Thoracic aorta (tissue), 2 donors: Measurements from ENCODE around the gene TRPC4AP. TPM values are rescaled to one million over a fixed set of nuclear protein-coding genes. Genes with fewer than 3 reads are reported as not detected.

Experiments used
- ATAC-seq: fragments of 150-250 bp; one replicate; pipeline ENCODE4 v1.8.0; 2017; ENCODE audit warnings: low read depth; ENCODE audit not compliant: insufficient number of reproducible peaks, low FRiP score
- DNase-seq: peaks from one replicate; pipeline ENCODE4 v3.0.0-alpha.2; 2020; ENCODE audit warnings: low spot score
- H3K27ac ChIP-seq, 2 donors: fragments of 200-600 bp; sonication (generic); 1 replicate in 1 of 2; 2 replicates in 1 of 2; pipeline ENCODE4 v1.5.1; 2016; ENCODE audit warnings: mild to moderate bottlenecking in 2 of 2, moderate library complexity in 2 of 2
- H3K27me3 ChIP-seq: fragments of 200-600 bp; sonication (generic); replicated peaks from 2 replicates; pipeline ENCODE4 v1.6.0; 2016; ENCODE audit warnings: mild to moderate bottlenecking; ENCODE audit not compliant: insufficient read depth
- H3K36me3 ChIP-seq: fragments of 200-600 bp; sonication (generic); one replicate; pipeline ENCODE4 v1.5.1; 2016
- H3K4me1 ChIP-seq, 2 donors: fragments of 200-600 bp; sonication (generic); 1 replicate in 1 of 2; 2 replicates in 1 of 2; pipeline versions ENCODE4 v1.5.1 to v1.6.0; 2016; ENCODE audit warnings: low read depth in 2 of 2, mild to moderate bottlenecking in 1 of 2; ENCODE audit not compliant: control insufficient read depth in 1 of 2
- H3K4me3 ChIP-seq: fragments of 200-600 bp; sonication (generic); 2 replicates; pipeline ENCODE4 v1.5.1; 2016; ENCODE audit warnings: mild to moderate bottlenecking
- H3K9me3 ChIP-seq: fragments of 200-600 bp; sonication (generic); 2 replicates; pipeline ENCODE4 v1.5.1; 2016
- total RNA-seq, 2 donors: library from RNA; depleted of rRNA; stranded (reverse); fragments of >200 nt; gene quantifications; one replicate each; pipeline versions ENCODE4 v1.1.0 to v1.2.3, GENCODE V29; 2016
- TF ChIP-seq, protein P1 (sequence below): fragments of 200-600 bp; sonication (generic); IDR thresholded peaks from one replicate; pipeline ENCODE4 v1.5.1; 2019; ENCODE audit warnings: antibody characterized with exemption

The TRPC4AP gene
- total RNA-seq, 2 donors from 2014 or later: 65.8 to 73.6 TPM

DNA sequence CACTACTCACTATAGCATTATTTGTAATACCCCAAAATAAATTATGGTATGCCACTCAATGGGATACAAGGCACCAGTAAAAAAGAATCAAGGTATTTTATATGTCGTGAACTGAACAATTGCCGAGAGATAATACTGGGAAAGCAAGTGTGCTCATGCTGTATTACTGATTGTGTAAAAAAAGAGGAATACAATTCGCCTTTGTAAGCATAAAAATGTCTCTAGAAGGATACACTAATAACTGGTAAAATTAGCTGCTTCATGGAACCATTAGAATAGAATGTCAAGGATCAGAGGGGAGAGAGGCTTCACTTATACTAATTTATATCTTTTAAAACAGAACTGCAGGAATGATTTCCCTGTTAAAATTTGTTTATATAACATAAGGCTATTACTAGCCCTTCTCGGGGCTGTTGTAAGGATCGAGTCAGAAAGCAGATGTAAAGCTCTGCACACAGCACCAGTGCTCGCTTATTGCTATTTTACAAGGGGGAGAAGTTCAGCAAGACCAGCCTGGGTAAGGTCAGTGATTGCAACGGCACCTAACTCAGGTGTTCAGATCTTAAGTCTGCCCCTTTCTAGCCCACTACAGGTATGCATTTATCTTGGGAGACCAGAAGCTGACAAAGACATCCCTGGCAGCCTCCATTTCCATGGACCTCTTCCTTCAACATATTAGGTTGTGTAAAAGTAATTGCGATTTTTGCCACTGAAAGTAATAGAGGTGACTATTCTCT is 75.3 kb downstream of the TRPC4AP start:
- DNase-seq: no peak
- peaks cover 37% of the 10 kb centered on the region for H3K36me3 ChIP-seq
- no peaks in the 10 kb centered on the region for H3K27me3 ChIP-seq
- no peak overlapping the region for H3K4me3 ChIP-seq
- ATAC-seq: no peak
- peak overlapping the region in 1 of 2 donors; percentile 46 for H3K27ac ChIP-seq
- TF ChIP-seq, protein P1, sequence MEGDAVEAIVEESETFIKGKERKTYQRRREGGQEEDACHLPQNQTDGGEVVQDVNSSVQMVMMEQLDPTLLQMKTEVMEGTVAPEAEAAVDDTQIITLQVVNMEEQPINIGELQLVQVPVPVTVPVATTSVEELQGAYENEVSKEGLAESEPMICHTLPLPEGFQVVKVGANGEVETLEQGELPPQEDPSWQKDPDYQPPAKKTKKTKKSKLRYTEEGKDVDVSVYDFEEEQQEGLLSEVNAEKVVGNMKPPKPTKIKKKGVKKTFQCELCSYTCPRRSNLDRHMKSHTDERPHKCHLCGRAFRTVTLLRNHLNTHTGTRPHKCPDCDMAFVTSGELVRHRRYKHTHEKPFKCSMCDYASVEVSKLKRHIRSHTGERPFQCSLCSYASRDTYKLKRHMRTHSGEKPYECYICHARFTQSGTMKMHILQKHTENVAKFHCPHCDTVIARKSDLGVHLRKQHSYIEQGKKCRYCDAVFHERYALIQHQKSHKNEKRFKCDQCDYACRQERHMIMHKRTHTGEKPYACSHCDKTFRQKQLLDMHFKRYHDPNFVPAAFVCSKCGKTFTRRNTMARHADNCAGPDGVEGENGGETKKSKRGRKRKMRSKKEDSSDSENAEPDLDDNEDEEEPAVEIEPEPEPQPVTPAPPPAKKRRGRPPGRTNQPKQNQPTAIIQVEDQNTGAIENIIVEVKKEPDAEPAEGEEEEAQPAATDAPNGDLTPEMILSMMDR: no peak
- peaks cover 8 to 14% of the 10 kb centered on the region in 2 donors for H3K4me1 ChIP-seq
- H3K9me3 ChIP-seq: no peaks in the 10 kb centered on the region

DNA sequence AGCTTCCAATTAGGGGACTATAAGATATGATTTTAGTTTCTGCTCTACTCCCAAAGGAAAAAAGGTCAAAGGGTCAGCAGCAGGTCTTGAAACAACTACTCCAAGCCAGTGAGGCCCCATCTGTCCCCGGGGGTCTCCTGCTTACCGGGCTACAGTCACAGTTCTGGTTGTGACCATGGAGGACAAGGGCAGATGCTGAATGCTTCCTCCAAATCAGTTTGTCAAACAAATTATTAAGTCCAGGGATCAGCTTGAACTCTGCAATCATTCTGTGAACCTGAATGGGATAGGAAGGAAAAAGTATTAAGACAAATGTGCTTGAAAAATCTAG is 76.8 kb downstream of the TRPC4AP start:
- TF ChIP-seq, protein P1: no peak
- Histone ChIP-seq H3K36me3 (peaks cover 35% of the 10 kb centered on the region), H3K9me3 (no peaks in the 10 kb centered on the region), H3K4me1 (peaks cover 8 to 14% of the 10 kb centered on the region in 2 donors), H3K4me3 (no peak overlapping the region), H3K27me3 (no peaks in the 10 kb centered on the region), H3K27ac (no peak overlapping the region)
- ATAC-seq: no peak
- DNase-seq: no peak

DNA sequence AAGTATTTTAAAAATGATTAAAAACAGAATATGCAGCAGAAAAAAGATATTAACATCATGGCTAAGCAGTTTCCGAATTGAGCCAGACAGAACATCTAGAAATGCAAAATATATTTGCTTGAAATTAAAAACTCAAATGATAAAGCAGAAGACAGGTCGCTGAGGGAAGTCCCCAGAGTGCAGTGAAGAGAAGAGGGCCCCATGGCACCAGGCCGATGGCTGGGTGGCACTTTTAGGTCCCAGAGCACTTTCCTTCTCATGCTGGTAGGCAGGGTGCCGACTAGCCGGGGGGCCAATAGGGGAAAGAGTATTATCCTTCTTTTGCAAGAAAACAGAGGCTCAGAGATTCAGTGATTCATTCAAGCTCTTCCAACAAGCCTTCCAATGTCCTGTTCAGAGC is 78.1 kb downstream of the TRPC4AP start:
- TF ChIP-seq, protein P1: no peak
- peaks cover 38% of the 10 kb centered on the region for H3K36me3 ChIP-seq

DNA sequence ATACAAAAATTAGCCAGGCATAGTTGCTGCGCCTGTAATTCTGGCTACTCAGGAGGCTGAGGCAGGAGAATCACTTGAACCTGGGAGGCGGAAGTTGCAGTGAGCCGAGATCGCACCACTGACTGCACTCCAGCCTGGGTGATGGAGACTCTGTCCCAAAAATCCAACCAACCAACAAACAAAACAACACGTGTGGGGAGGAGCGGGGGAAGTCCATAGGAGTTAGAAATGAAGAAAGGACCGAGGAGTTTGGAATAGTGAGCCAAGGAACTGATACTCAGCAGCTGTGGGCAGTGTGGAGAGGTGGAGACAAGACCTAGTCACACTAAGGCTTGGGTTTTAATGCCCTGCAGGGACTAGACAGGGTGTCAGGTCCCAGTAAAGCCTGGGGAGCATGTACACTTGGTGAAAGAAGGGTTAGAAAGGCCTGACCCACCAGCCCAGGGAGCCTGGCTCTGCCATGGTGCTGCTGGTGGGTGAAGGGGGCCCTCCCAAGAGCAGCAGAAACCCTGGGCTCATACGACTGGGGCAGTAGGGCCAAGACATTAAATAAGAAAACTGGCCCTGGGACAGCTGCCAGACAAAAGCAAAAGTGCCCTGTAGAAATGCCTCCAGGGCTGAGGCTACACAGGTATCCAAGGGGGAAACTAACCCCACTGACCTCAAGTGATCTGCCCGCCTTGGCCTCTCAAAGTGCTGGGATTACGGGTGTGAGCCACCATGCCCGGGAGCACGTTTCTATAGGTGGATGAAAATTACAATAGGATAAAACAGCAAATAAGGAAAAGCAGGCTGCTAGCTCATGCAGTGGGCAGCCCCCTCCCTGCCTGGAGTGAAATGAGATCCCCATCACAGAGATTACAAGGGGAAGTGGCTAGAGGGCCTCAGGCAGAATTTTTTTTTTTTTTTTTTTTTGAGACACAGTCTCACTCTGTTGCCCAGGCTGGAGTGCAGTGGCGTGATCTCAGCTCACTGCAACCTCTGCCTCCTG is 78.9 kb downstream of the TRPC4AP start:
- TF ChIP-seq, protein P1: no peak
- H3K36me3 ChIP-seq: peaks cover 43% of the 10 kb centered on the region
- no peaks in the 10 kb centered on the region for H3K27me3 ChIP-seq
- H3K4me3 ChIP-seq: no peak overlapping the region
- no peak for DNase-seq
- peaks cover 6 to 22% of the 10 kb centered on the region in 2 donors for H3K4me1 ChIP-seq
- H3K27ac ChIP-seq: peak overlapping the region in 1 of 2 donors; percentile 7
- ATAC-seq: no peak
- H3K9me3 ChIP-seq: no peaks in the 10 kb centered on the region

More for the DNA sequence above, 78.1 kb downstream of the TRPC4AP start:
- Histone ChIP-seq H3K4me1 (peaks cover 8 to 18% of the 10 kb centered on the region in 2 donors), H3K27me3 (no peaks in the 10 kb centered on the region), H3K9me3 (no peaks in the 10 kb centered on the region), H3K27ac (no peak overlapping the region), H3K4me3 (no peak overlapping the region)
- no peak for DNase-seq
- ATAC-seq: no peak
